ENCODE results near the gene PTPRG. TPM values are rescaled to one million over a fixed set of nuclear protein-coding genes. Genes with fewer than 3 reads are reported as not detected.
"Not testable (repeated sequence)": the region's sequence is repeated elsewhere in the genome, so short reads cannot be mapped to it uniquely, and the experiment has no call there.

PTPRG gene
- total RNA-seq, 1 donor, result 148 TPM

- H3K27me3 ChIP-seq (ENCODE audit: insufficient read depth, low read length), result no peaks in the 10 kb centered on the region
- H3K4me1 ChIP-seq (ENCODE audit: insufficient read depth, low read length), result no peaks in the 10 kb centered on the region
- no peak overlapping the region for H3K4me2 ChIP-seq (ENCODE audit: insufficient read depth, low read length)
- H3K79me2 ChIP-seq (ENCODE audit: insufficient read depth, low read length), result no peaks in the 10 kb centered on the region
- no peaks in the 10 kb centered on the region for H3K36me3 ChIP-seq (ENCODE audit: insufficient read depth, low read length)
- TF ChIP-seq, protein P1, sequence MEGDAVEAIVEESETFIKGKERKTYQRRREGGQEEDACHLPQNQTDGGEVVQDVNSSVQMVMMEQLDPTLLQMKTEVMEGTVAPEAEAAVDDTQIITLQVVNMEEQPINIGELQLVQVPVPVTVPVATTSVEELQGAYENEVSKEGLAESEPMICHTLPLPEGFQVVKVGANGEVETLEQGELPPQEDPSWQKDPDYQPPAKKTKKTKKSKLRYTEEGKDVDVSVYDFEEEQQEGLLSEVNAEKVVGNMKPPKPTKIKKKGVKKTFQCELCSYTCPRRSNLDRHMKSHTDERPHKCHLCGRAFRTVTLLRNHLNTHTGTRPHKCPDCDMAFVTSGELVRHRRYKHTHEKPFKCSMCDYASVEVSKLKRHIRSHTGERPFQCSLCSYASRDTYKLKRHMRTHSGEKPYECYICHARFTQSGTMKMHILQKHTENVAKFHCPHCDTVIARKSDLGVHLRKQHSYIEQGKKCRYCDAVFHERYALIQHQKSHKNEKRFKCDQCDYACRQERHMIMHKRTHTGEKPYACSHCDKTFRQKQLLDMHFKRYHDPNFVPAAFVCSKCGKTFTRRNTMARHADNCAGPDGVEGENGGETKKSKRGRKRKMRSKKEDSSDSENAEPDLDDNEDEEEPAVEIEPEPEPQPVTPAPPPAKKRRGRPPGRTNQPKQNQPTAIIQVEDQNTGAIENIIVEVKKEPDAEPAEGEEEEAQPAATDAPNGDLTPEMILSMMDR (IDR thresholded peaks at IDR 0.05; ENCODE audit: extremely low read depth, low read depth, low read length), result no peak
- DNase-seq (ENCODE audit: insufficient read length, low spot score, missing footprints), result no peak
- H4K20me1 ChIP-seq (ENCODE audit: insufficient read depth, low read length), result no peaks in the 10 kb centered on the region
- no peak overlapping the region for H2AFZ ChIP-seq (ENCODE audit: low read length)
- no peaks in the 10 kb centered on the region for H3K9me3 ChIP-seq (ENCODE audit: low read depth, low read length)
- no peak overlapping the region for H3K27ac ChIP-seq (ENCODE audit: low read depth, low read length)
- no peak overlapping the region for H3K4me3 ChIP-seq (ENCODE audit: insufficient read depth, low read length)
Measured at GRCh38 chr3:61545716-61546115, 15.7 kb upstream of the PTPRG start.

DNA sequence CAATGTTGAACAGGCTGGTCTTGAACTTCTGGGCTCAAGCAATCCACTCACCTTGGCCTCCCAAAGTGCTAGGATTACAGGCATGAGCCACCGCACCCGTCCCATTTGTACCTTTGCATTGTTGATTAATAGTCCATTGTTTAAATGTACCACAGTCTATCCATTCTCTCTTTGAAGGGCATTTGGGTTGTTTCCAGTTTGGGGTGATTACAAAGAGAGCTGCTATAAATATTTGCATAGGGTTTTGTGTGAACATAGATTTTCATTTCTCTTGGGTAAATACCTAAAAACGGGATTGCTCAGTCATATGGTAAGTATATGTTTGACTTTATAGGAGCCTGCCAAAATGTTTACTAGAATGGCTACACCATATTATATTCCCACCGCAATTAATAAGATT, 13.7 kb upstream of the PTPRG start:
- TF ChIP-seq, protein P1 (IDR thresholded peaks at IDR 0.05; ENCODE audit: extremely low read depth, low read depth, low read length), result no peak
- no peak overlapping the region for H2AFZ ChIP-seq (ENCODE audit: low read length)
- no peaks in the 10 kb centered on the region for H4K20me1 ChIP-seq (ENCODE audit: insufficient read depth, low read length)
- no peaks in the 10 kb centered on the region for H3K36me3 ChIP-seq (ENCODE audit: insufficient read depth, low read length)
- peaks cover 3% of the 10 kb centered on the region for H3K27me3 ChIP-seq (ENCODE audit: insufficient read depth, low read length)
- H3K4me2 ChIP-seq (ENCODE audit: insufficient read depth, low read length), result no peak overlapping the region
- H3K27ac ChIP-seq (ENCODE audit: low read depth, low read length), result no peak overlapping the region
- H3K79me2 ChIP-seq (ENCODE audit: insufficient read depth, low read length), result no peaks in the 10 kb centered on the region
- no peak for DNase-seq (ENCODE audit: insufficient read length, low spot score, missing footprints)
- H3K4me3 ChIP-seq (ENCODE audit: insufficient read depth, low read length), result no peak overlapping the region
- no peaks in the 10 kb centered on the region for H3K4me1 ChIP-seq (ENCODE audit: insufficient read depth, low read length)
- H3K9me3 ChIP-seq (ENCODE audit: low read depth, low read length), result no peaks in the 10 kb centered on the region

DNA sequence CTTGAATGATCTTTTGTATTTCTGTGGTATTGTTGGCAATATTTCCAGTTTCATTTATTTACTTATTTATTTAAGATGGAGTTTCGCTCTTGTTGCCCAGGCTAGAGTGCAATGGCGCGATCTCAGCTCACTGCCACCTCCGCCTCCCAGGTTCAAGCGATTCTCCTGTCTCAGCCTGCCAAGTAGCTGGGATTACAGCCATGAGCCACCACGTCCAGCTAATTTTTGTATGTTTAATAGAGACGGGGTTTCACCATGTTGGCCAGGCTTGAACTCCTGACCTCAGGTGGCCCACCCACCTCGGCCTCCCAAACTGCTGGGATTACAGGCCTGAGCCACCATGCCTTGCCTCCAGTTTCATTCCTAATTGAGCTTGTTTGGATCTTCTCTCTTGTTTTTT, 8.7 kb upstream of the PTPRG start:
- H2AFZ ChIP-seq (ENCODE audit: low read length); H3K4me1 ChIP-seq (ENCODE audit: insufficient read depth, low read length); H3K36me3 ChIP-seq (ENCODE audit: insufficient read depth, low read length); H3K27me3 ChIP-seq (ENCODE audit: insufficient read depth, low read length); H3K9me3 ChIP-seq (ENCODE audit: low read depth, low read length); H3K79me2 ChIP-seq (ENCODE audit: insufficient read depth, low read length); H3K27ac ChIP-seq (ENCODE audit: low read depth, low read length); H3K4me2 ChIP-seq (ENCODE audit: insufficient read depth, low read length); H4K20me1 ChIP-seq (ENCODE audit: insufficient read depth, low read length); DNase-seq (ENCODE audit: insufficient read length, low spot score, missing footprints); H3K4me3 ChIP-seq (ENCODE audit: insufficient read depth, low read length): not testable (repeated sequence)

DNA sequence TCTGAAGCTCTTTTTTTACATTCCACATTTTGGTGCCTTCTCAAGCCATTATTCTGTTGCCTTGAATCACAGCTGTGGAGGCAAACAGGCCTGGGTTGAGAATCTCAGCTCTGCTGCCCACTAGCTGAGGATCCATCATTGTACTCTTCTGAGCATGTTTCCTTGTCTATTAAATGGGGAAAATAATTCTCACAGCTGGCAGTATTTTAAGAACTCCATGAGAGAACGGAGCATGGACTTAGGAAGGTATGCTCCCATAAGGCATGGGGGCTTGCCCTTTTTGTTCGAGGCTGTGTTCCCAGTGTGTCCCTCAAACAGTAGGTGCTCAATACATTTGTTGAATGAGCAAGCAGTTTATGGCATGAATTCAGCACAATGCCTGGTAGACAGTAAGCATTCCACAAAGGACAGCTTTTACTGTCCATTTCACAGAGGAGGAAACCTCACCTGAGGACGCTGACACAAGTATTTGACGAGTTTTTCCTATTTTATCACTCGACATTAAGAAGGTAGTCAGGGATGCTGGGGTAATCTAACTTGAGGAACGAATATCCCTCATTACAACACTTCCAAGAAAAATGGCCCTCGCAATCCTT, 2.1 kb upstream of the PTPRG start:
- DNase-seq (ENCODE audit: insufficient read length, low spot score, missing footprints), result peak; percentile 72
- peaks cover 3% of the 10 kb centered on the region for H4K20me1 ChIP-seq (ENCODE audit: insufficient read depth, low read length)
- H3K4me2 ChIP-seq (ENCODE audit: insufficient read depth, low read length), result peak overlapping the region; percentile 96

More for the DNA sequence above, 2.1 kb upstream of the PTPRG start:
- Histone ChIP-seq H3K79me2 (ENCODE audit: insufficient read depth, low read length) (peaks cover 22% of the 10 kb centered on the region), H3K4me3 (ENCODE audit: insufficient read depth, low read length) (peak overlapping the region; percentile 92), H3K9me3 (ENCODE audit: low read depth, low read length) (no peaks in the 10 kb centered on the region), H3K27ac (ENCODE audit: low read depth, low read length) (peak overlapping the region; percentile 87), H3K36me3 (ENCODE audit: insufficient read depth, low read length) (no peaks in the 10 kb centered on the region), H3K4me1 (ENCODE audit: insufficient read depth, low read length) (peaks cover 13% of the 10 kb centered on the region), H3K27me3 (ENCODE audit: insufficient read depth, low read length) (no peaks in the 10 kb centered on the region), H2AFZ (ENCODE audit: low read length) (peak overlapping the region; percentile 65)
- TF ChIP-seq, protein P1 (IDR thresholded peaks at IDR 0.05; ENCODE audit: extremely low read depth, low read depth, low read length), result peak; percentile 42

Measured in osteoblast (primary cell).